Loucy (cell line): ENCODE results near the gene MYO1E.

ENCODE experiments used
- CTCF ChIP-seq: fragments of 200-600 bp; sonication (generic); conservative IDR thresholded peaks from 2 replicates; pipeline ENCODE4 v1.5.1; 2014; ENCODE audit warnings: mild to moderate bottlenecking, antibody characterized with exemption, low read length
- EZH2phosphoT487 ChIP-seq: fragments of 200-600 bp; IDR thresholded peaks from 2 replicates; pipeline ENCODE4 v1.6.1; 2018; ENCODE audit warnings: antibody characterized with exemption, mild to moderate bottlenecking, moderate library complexity, borderline replicate concordance

GRCh38 chr15:59377924-59378323 is 5.3 kb upstream of the MYO1E start:
- TF ChIP-seq CTCF, result no peak
- TF ChIP-seq EZH2phosphoT487, result no peak
